Sigmoid colon (tissue), 7 donors: ENCODE results near the gene SMPDL3A. TPM values are rescaled to one million over a fixed set of nuclear protein-coding genes. Genes with fewer than 3 reads are reported as not detected.

Experiments
- DNase-seq: peaks from one replicate; pipeline ENCODE4 v3.0.0-alpha.2; 2019
- H3K27ac ChIP-seq, 4 donors: fragments of 200-600 bp; sonication (generic); one replicate each; pipeline ENCODE4 v1.5.1; 2016 to 2019; ENCODE audit warnings: mild to moderate bottlenecking in 1 of 4
- H3K27me3 ChIP-seq, 3 donors: fragments of 200-600 bp; sonication (generic); one replicate each; pipeline ENCODE4 v1.5.1; 2019; ENCODE audit warnings: mild to moderate bottlenecking in 1 of 3
- H3K36me3 ChIP-seq, 4 donors: fragments of 200-600 bp; sonication (generic); one replicate each; pipeline ENCODE4 v1.5.1; 2016 to 2019
- H3K4me1 ChIP-seq, 4 donors: fragments of 200-600 bp; sonication (generic); one replicate each; pipeline ENCODE4 v1.5.1; 2017 to 2019
- H3K4me3 ChIP-seq, 4 donors: fragments of 200-600 bp; sonication (generic); one replicate each; pipeline ENCODE4 v1.5.1; 2017 to 2019; ENCODE audit warnings: mild to moderate bottlenecking in 2 of 4, moderate library complexity in 1 of 4
- H3K9me3 ChIP-seq, 4 donors: fragments of 200-600 bp in 3 of 4; sonication (generic) in 3 of 4; one replicate each; pipeline versions ENCODE4 v1.5.1 to v1.6.1; 2013 to 2019
- EP300 ChIP-seq, 4 donors: sonication (generic); formaldehyde crosslinking; IDR thresholded peaks; one replicate each; pipeline ENCODE4 v1.6.1; 2017; ENCODE audit warnings: antibody characterized with exemption in 4 of 4
- POLR2A ChIP-seq, 2 donors: fragments of 450-650 bp; IDR thresholded peaks; one replicate each; pipeline ENCODE4 v1.6.1; 2016; ENCODE audit warnings: antibody characterized with exemption in 2 of 2, mild to moderate bottlenecking in 2 of 2, moderate library complexity in 2 of 2
- POLR2AphosphoS5 ChIP-seq, 4 donors: sonication (generic); formaldehyde crosslinking; IDR thresholded peaks; one replicate each; pipeline ENCODE4 v1.6.1; 2017; ENCODE audit warnings: antibody characterized with exemption in 4 of 4
- WGBS, 2 donors: extraction: QIAGEN DNeasy Blood & Tissue Kit; methylation state at CpG; one replicate each; pipeline ENCODE4 v1.1.7; 2013; 5-methylcytosine and 5-hydroxymethylcytosine counted together
- intact Hi-C: fragments of 100-400 bp; cut with DNase I; formaldehyde crosslinking; loops from one replicate; pipeline ENCODE4 v1.15.1; 2023
- polyA plus RNA-seq, 3 donors: library from polyadenylated mRNA; stranded (reverse); fragments of 200-250 nt; gene quantifications; one replicate each; pipeline ENCODE4 v1.2.3, GENCODE V29; 2013
- total RNA-seq, 4 donors: library from RNA; depleted of rRNA; stranded (reverse); fragments of >200 nt; gene quantifications; one replicate each; pipeline ENCODE4 v1.1.0, GENCODE V29; 2016
- TF ChIP-seq, protein P1 (sequence below), 4 experiments: fragments of 450-650 bp in 3 of 4; fragments of 200-600 bp in 1 of 4; IDR thresholded peaks; one replicate each; pipeline ENCODE4 v1.5.1; 2016 to 2019; ENCODE audit warnings: antibody characterized with exemption in 4 of 4, mild to moderate bottlenecking in 3 of 4, moderate library complexity in 2 of 4
- donor health status: healthy with polysubstance abuse.
- donor health status: Bipolar disorder and iron deficiency.
- donor health status: healthy.

The SMPDL3A gene
- total and polyA plus RNA-seq, 7 donors: 6.4 to 91.3 (median 11.9) TPM

DNA sequence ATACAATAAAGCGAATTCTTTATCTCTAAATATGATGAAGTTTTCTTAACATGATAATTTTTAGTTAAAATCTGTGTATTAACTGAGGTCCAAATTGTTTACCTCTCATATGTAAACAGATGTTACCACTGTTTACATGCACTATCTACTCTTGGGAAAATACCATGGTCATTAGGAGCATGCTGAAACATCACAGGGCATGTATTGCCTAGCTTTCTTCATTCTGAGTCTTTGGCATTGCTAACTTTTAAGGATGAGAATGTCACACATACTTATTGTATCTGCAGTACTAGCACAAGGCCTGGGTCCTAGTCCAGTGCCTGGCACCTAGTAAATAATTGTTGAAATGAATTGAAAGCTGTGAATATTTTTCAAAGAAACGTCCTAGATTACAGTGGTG is 20.6 kb downstream of the SMPDL3A start:
- H3K4me1 ChIP-seq: no peaks in the 10 kb centered on the region
- H3K4me3 ChIP-seq: no peak overlapping the region
- no peaks in the 10 kb centered on the region for H3K9me3 ChIP-seq
- TF ChIP-seq, protein P1, sequence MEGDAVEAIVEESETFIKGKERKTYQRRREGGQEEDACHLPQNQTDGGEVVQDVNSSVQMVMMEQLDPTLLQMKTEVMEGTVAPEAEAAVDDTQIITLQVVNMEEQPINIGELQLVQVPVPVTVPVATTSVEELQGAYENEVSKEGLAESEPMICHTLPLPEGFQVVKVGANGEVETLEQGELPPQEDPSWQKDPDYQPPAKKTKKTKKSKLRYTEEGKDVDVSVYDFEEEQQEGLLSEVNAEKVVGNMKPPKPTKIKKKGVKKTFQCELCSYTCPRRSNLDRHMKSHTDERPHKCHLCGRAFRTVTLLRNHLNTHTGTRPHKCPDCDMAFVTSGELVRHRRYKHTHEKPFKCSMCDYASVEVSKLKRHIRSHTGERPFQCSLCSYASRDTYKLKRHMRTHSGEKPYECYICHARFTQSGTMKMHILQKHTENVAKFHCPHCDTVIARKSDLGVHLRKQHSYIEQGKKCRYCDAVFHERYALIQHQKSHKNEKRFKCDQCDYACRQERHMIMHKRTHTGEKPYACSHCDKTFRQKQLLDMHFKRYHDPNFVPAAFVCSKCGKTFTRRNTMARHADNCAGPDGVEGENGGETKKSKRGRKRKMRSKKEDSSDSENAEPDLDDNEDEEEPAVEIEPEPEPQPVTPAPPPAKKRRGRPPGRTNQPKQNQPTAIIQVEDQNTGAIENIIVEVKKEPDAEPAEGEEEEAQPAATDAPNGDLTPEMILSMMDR (IDR thresholded peaks at IDR 0.05): no peak
- TF ChIP-seq EP300 (IDR thresholded peaks at IDR 0.05): no peak
- TF ChIP-seq POLR2AphosphoS5 (IDR thresholded peaks at IDR 0.05): no peak
- TF ChIP-seq POLR2A (IDR thresholded peaks at IDR 0.05): no peak
- no peak overlapping the region for H3K27ac ChIP-seq
- 67 to 79% methylated on average over 2 of the region's 2 CpGs for WGBS, 2 donors
- intact Hi-C loops: no loop called here
- DNase-seq: no peak
- H3K27me3 ChIP-seq: no peaks in the 10 kb centered on the region
- peaks cover 0 to 9% (median 0%) of the 10 kb centered on the region in 4 donors for H3K36me3 ChIP-seq

- intact Hi-C loops: no loop called here
- Histone ChIP-seq H3K4me1 (no peaks in the 10 kb centered on the region), H3K9me3 (no peaks in the 10 kb centered on the region), H3K4me3 (no peak overlapping the region), H3K36me3 (peaks cover 0 to 6% (median 0%) of the 10 kb centered on the region in 4 donors), H3K27ac (no peak overlapping the region), H3K27me3 (no peaks in the 10 kb centered on the region)
- DNase-seq: no peak
- WGBS, 2 donors: 11 to 49% methylated on average over 1 of the region's 1 CpG
- no peak for TF ChIP-seq EP300 (IDR thresholded peaks at IDR 0.05)
- no peak for TF ChIP-seq POLR2AphosphoS5 (IDR thresholded peaks at IDR 0.05)
- TF ChIP-seq POLR2A (IDR thresholded peaks at IDR 0.05): no peak
- TF ChIP-seq, protein P1 (IDR thresholded peaks at IDR 0.05): no peak
Measured at GRCh38 chr6:122810189-122810588, 21.1 kb downstream of the SMPDL3A start.

DNA sequence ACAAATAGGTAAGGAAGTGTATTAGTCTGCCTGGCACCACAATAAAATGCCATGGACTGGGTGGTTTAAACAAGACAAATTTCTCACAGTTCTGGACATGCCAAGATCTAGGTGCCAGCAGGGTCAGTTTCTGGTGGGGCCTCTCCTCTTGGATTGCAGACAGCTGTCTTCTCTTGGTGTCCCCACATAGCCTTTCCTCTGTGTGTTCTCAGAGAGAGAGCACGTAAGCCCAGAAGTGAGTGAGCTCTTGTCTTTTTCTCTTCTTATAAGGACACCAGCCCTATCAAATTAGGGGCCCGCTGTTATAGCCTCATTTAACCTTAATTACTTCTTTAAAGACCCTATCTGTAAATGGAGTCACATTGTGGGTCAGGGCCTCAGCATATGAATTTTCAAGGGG is 28.3 kb downstream of the SMPDL3A start:
- Histone ChIP-seq H3K4me1 (no peaks in the 10 kb centered on the region), H3K36me3 (no peaks in the 10 kb centered on the region), H3K4me3 (no peak overlapping the region), H3K27ac (no peak overlapping the region), H3K27me3 (no peaks in the 10 kb centered on the region), H3K9me3 (no peaks in the 10 kb centered on the region)
- intact Hi-C loops: no loop called here
- TF ChIP-seq EP300 (IDR thresholded peaks at IDR 0.05) (no peak), POLR2AphosphoS5 (IDR thresholded peaks at IDR 0.05) (no peak), POLR2A (IDR thresholded peaks at IDR 0.05) (no peak)
- TF ChIP-seq, protein P1 (IDR thresholded peaks at IDR 0.05): no peak
- no peak for DNase-seq
- 79 to 92% methylated on average over 2 of the region's 2 CpGs for WGBS, 2 donors

DNA sequence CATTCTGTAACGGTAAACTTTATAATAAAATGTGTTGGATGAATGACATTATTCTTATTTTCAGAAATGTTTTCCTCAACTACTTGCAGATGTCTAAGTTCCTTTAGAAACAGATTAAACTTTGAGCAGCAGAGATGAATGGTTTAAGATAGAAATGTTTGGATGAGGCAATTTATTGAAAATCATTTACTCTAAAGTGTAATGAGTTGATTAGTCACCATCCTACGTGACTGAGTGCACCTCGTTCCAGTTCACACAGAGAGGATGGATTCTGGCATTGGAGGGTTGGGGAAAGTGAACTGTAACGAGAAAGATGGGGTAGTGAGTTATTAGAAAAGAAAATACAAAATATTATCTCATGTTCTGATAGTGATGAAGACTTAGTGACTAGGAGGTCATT is 28.7 kb downstream of the SMPDL3A start:
- H3K4me1 ChIP-seq: no peaks in the 10 kb centered on the region
- no peak overlapping the region for H3K4me3 ChIP-seq
- 78 to 89% methylated on average over 4 of the region's 4 CpGs for WGBS, 2 donors
- TF ChIP-seq POLR2AphosphoS5 (IDR thresholded peaks at IDR 0.05): no peak
- no peak for TF ChIP-seq EP300 (IDR thresholded peaks at IDR 0.05)
- TF ChIP-seq, protein P1 (IDR thresholded peaks at IDR 0.05): no peak
- TF ChIP-seq POLR2A (IDR thresholded peaks at IDR 0.05): no peak
- no peaks in the 10 kb centered on the region for H3K27me3 ChIP-seq
- intact Hi-C loops: no loop called here
- DNase-seq: no peak
- no peaks in the 10 kb centered on the region for H3K36me3 ChIP-seq
- H3K9me3 ChIP-seq: no peaks in the 10 kb centered on the region
- no peak overlapping the region for H3K27ac ChIP-seq

DNA sequence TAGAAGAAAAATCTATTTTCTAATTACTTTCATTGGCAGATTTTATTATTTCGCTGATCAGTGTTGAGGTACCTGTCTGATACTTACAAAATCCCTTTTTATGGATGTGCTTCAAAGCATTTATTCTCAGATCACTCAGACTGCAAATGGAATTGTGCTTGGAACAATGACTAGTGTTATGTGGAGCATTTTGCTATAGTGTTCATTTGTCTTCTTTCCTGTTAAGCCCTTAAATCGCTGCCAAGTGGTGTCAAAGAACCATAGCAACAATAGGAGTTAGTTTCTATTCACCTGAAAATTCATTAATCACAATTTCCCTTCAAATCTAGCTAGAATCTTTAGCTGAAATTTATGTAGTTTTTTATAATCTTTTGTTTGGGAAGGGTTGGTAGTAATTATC is 29.8 kb downstream of the SMPDL3A start:
- no peaks in the 10 kb centered on the region for H3K36me3 ChIP-seq
- no peak for DNase-seq
- H3K27ac ChIP-seq: no peak overlapping the region
- H3K9me3 ChIP-seq: no peaks in the 10 kb centered on the region
- WGBS, 2 donors: 87 to 96% methylated on average over 2 of the region's 2 CpGs
- no peaks in the 10 kb centered on the region for H3K4me1 ChIP-seq
- H3K27me3 ChIP-seq: no peaks in the 10 kb centered on the region
- no peak overlapping the region for H3K4me3 ChIP-seq
- intact Hi-C loops: no loop called here
- no peak for TF ChIP-seq POLR2A (IDR thresholded peaks at IDR 0.05)
